ENCODE measurements around the gene APCDD1L.
"Not testable (repeated sequence)": the region's sequence is repeated elsewhere in the genome, so short reads cannot be mapped to it uniquely, and the experiment has no call there.

APCDD1L gene

DNA sequence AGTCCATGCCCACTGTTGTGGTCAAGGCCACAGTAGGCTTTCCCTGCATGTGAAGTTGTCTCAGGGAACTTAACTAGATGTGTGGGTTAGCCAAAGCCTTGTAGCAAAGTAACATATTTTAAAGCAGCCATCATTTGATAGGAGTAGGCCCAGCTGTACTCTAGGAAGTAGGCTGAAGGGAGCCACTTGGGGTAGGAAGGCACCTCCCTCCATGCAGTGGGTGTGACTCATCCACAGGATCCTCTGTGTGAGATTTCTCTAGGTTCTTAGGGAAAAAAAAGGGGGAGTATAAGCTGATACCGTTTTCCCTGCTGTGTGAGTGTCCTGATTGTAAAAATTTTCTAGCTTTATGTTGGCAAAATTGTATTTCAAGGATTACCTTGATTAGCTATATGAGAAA, 81.4 kb downstream of the APCDD1L start:
- no peak overlapping the region for H3K27ac Mint-ChIP-seq

DNA sequence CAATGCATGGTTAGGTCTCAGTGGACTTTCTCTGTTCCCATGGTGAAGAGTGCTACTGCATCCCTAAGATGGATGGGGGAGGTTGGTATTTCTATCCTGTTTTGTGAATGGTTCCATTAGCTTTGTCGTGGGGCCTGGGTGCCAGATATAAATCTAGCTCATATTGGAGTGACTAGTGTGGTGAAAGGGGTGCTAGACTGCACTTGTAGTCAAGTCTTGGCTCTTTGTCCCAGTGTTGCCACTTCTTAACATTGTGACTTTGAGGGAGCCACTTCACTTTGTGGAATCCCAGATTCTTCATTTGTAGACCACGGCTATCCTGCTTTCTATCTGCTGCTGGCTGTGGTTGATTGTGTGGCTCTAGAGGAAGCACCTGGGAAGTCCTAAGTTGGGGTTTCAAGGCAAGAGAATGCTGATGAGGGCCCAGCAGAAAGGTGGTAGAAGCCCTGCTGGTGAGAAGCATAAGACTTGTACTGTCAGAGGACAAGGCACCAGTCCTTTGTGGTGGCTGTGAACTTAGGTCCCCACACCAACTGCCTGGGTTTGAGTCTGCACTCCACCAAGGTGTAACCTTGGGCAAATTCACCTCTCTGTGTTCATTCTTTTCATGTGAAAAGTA, 82.1 kb downstream of the APCDD1L start:
- H3K9me3 Mint-ChIP-seq = no peaks in the 10 kb centered on the region
- no peak overlapping the region for H3K27ac Mint-ChIP-seq
- H3K4me1 Mint-ChIP-seq = peaks cover 51% of the 10 kb centered on the region
- no peaks in the 10 kb centered on the region for H3K27me3 Mint-ChIP-seq
- H3K4me3 Mint-ChIP-seq = no peak overlapping the region
- H3K36me3 Mint-ChIP-seq = peaks cover 12% of the 10 kb centered on the region

More for the DNA sequence above, 81.4 kb downstream of the APCDD1L start:
- no peaks in the 10 kb centered on the region for H3K27me3 Mint-ChIP-seq
- no peak overlapping the region for H3K4me3 Mint-ChIP-seq
- H3K4me1 Mint-ChIP-seq = peaks cover 56% of the 10 kb centered on the region
- H3K9me3 Mint-ChIP-seq = no peaks in the 10 kb centered on the region
- peaks cover 12% of the 10 kb centered on the region for H3K36me3 Mint-ChIP-seq

DNA sequence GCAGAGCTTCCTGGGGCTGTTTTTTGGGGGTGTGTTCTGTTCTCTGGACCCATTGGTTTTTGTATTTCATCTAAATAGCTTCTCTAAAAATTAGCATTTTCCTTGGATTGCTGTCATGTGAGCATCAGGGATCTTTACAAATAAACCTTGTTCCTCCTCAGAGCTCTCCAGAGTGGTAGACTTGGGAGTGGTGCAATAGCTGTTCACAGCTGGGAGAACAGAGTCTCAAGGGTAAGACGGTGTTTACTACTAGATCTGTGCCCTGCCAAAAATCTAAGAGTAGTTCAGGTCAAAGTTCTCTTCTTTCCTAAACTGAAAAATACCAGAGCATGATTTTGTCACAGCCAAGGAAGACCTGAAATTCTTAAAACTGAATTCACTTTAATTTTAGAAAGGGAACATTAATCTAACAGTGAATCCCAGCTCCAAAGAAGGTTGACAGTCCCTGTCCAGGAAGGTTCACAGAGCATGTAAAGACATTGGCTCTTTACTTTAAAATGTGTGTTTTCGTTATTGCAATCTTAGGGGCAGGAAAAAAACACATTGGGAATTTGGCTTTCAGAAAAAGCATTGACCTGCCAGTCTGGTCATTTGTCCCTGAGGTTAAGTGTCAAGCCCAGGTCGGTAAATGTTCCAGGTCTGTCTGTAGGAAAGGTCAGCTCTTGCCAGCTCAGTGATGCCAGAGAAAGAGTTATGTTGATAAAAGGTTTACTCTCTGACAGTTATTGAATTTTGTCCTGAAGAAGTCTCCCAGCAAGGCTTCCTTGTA, 82.8 kb downstream of the APCDD1L start:
- H3K27ac Mint-ChIP-seq = peak overlapping the region; percentile 30
- peaks cover 46% of the 10 kb centered on the region for H3K4me1 Mint-ChIP-seq
- peaks cover 12% of the 10 kb centered on the region for H3K36me3 Mint-ChIP-seq
- no peaks in the 10 kb centered on the region for H3K27me3 Mint-ChIP-seq
- H3K4me3 Mint-ChIP-seq = no peak overlapping the region
- no peaks in the 10 kb centered on the region for H3K9me3 Mint-ChIP-seq

DNA sequence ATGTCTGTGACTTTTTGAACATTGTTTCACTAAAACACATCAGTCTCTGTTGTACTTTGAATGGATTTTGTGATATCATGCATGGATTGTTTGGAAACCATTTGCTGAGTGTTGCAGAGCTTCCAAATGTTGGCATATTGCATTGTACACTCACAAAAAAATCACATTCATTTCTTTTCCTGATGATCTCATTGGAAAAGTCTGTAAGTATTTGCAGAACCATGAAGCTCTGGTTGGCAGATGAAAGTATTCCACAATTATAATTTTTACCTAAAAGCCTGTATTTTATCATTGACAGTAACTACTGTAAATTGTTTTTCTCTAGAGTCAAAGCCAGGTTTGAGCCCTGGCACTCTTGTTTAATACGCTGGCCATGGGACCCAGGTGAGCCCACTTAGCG, 84.1 kb downstream of the APCDD1L start:
- Mint-ChIP-seq H3K4me1 (peaks cover 43% of the 10 kb centered on the region), H3K27ac (no peak overlapping the region), H3K27me3 (no peaks in the 10 kb centered on the region), H3K36me3 (peaks cover 10% of the 10 kb centered on the region), H3K4me3 (no peak overlapping the region), H3K9me3 (no peaks in the 10 kb centered on the region)

DNA sequence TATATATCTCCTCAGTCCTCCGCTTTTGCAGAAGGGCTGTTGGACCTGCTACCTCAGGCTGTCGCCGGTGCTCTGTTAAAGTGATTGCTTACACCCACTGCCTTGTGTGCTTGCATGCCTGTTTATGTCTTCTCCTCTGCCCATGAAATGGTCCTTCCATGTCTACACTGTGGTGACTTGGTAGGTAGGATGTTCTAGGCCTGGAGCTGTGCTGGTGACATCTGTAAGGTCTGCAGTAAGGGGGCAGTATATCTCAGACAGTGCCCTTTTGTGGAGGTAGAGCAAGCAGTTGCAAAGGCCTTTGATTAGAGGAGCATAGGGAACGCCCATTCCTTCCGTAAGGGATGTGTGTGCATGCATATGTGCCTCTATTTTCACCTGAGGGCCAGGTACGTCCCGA, 85.9 kb downstream of the APCDD1L start:
- no peak overlapping the region for H3K4me3 Mint-ChIP-seq
- H3K27ac Mint-ChIP-seq = no peak overlapping the region
- H3K27me3 Mint-ChIP-seq = no peaks in the 10 kb centered on the region
- H3K36me3 Mint-ChIP-seq = peaks cover 15% of the 10 kb centered on the region
- peaks cover 37% of the 10 kb centered on the region for H3K4me1 Mint-ChIP-seq
- no peaks in the 10 kb centered on the region for H3K9me3 Mint-ChIP-seq

DNA sequence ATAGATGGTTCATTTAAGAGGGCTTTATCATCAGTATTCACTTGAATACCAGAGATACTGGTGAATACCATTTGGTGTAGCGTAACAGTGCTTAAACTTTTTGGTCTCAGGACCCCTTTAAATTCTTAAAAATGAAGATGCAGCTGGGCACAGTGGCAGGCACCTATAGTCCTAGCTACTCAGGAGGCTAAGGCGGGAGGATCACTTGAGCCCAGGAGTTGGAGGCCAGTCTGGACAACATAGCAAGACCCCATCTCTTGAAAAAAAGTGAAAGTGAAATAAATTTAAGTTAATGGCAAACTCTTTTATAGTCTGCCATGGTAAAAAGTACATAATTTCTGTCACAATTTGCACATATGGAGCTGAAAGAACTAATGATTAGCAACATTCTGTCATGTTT, 86.8 kb downstream of the APCDD1L start:
- Mint-ChIP-seq H3K36me3 (peaks cover 15% of the 10 kb centered on the region), H3K27me3 (no peaks in the 10 kb centered on the region), H3K4me1 (peaks cover 30% of the 10 kb centered on the region), H3K27ac (no peak overlapping the region), H3K9me3 (no peaks in the 10 kb centered on the region), H3K4me3 (no peak overlapping the region)

DNA sequence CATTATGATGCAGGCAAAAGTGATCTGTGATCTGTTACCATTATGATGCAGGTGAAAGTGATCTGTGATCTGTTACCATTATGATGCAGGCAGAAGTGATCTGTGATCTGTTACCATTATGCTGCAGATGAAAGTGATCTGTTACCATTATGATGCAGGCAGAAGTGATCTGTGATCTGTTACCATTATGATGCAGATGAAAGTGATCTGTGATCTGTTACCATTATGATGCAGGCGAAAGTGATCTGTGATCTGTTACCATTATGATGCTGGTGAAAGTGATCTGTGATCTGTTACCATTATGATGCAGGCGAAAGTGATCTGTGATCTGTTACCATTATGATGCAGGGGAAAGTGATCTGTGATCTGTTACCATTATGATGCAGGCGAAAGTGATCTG, 87.6 kb downstream of the APCDD1L start:
- not testable (repeated sequence) for H3K4me3 Mint-ChIP-seq, H3K9me3 Mint-ChIP-seq, H3K27me3 Mint-ChIP-seq, H3K27ac Mint-ChIP-seq
- Mint-ChIP-seq H3K4me1 (peaks cover 22% of the 10 kb centered on the region), H3K36me3 (peaks cover 15% of the 10 kb centered on the region)

DNA sequence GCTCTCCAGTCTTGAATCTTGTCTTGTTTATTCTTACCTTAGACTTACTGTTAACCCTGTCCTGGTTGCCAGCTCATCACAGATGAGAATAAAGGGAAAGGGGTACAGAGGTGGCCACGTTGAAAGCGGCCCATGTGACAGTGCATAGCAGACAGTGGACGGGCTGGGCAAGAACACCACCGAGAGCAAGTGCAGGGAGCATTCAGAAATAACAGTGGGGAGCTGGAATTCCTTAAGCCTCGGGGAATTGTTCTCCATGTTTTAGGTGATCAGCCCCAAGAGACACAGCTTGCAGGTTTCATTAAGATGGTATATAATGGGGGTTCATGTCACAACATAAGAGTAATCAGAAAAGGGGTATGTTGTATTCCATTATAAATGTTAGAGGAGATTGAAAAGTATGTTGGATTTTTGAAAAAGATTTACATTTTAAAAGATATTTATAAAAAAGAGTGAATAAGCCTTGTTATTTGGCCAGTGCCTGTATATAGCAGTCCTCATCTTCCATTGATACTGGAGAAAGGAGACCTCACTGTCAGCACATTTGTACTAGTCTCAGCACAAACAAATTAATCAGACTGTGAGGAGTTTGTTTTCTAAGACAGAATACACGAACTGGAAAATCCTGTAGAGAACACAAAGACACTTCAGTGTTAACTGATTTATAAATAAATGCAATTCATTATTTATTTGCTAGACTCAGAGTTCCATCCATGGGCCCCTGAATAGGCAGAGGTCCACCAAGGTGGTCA, 90.8 kb downstream of the APCDD1L start:
- H3K36me3 Mint-ChIP-seq = peaks cover 11% of the 10 kb centered on the region
- H3K27me3 Mint-ChIP-seq = no peaks in the 10 kb centered on the region
- H3K4me3 Mint-ChIP-seq = no peak overlapping the region
- peaks cover 11% of the 10 kb centered on the region for H3K4me1 Mint-ChIP-seq
- no peak overlapping the region for H3K27ac Mint-ChIP-seq
- no peaks in the 10 kb centered on the region for H3K9me3 Mint-ChIP-seq

DNA sequence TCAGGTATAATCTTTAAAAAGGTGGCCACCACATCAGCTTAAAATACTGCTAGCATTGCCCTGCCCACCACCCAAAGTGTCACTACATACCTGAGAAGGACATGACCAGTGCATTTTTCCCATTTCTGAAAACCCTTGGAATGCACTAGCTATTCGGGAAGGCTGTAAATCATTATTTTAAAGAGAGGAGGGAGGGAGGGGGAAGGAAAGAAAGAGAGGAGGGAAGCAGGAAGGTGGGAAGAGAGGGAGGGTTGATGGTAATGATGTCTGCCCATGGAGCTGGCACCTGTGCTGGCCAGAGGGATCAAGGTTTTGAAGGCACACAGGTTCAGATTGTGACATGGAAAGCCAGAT, 93.7 kb downstream of the APCDD1L start:
- Mint-ChIP-seq H3K4me1 (peaks cover 31% of the 10 kb centered on the region), H3K27ac (no peak overlapping the region), H3K36me3 (peaks cover 13% of the 10 kb centered on the region), H3K4me3 (no peak overlapping the region), H3K27me3 (no peaks in the 10 kb centered on the region), H3K9me3 (no peaks in the 10 kb centered on the region)

DNA sequence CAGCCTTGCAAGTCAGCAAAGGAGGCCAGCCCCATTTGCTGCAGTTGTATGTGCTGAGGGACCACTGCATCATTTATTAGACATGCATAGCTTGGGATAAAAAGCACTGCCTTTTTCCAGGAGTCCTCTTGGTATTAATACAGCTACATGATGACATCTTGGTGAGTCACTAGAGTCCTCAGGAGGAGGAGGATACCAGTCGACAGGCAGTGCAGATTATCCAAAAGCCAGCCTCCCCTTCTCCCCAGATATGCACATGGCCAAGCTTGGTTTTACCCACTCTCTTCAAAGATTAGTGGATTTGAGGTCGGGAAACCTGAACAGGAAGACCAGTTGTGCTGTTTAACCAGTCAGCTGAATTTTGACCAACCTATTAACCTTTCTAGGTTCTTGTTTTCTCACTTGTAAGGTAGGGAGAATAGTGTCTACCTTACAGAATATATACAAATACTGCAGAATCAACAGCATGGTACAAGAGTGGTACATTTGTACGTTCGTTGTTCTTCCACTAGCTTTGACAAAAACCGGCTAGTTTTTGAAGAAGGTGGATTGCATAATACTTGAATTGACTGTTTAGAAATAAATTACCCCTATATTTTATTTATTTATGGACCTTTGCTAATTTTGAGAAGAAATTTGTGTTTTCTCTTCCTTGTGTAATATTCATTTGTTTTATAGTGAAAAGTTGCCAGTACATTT, 94.3 kb downstream of the APCDD1L start:
- peaks cover 37% of the 10 kb centered on the region for H3K4me1 Mint-ChIP-seq
- no peak overlapping the region for H3K27ac Mint-ChIP-seq
- H3K9me3 Mint-ChIP-seq = no peaks in the 10 kb centered on the region
- no peak overlapping the region for H3K4me3 Mint-ChIP-seq
- peaks cover 13% of the 10 kb centered on the region for H3K36me3 Mint-ChIP-seq
- no peaks in the 10 kb centered on the region for H3K27me3 Mint-ChIP-seq

DNA sequence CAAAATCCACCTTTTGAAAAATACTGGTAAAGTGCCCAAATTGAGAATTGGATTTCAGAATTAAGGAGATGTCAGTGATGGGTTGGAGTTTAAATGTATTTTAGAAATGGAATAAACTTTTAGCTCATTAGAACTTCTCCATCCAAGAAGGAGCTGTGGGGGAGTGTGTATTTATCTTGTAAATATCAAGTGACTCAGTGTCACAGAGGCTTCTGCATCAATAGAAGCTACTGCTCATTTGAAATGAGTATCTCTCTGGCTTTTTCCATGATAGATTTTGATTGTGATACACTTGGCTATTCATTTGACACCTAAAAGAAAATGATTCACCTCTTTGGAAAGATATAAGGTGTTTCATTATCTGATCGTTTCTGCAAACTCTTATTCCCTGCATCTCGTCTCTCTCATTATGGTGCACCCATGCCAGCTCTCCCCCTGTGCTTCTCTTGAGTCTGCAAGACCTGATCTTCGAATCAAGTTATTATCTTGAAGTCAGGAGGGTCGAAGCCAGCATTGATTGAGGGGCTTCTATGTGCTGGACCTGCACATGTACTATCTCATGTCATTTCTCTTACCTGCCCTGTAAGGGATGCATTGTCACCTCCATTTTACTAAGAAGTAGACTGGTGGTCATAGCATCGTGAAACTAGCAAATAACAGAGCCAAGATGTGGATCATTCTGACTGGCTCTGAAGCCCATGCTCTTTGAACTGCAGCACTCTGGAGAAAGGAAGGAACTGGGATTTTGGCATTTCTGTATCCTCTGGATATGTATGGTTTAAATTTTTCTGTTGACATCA, 96.0 kb downstream of the APCDD1L start:
- H3K36me3 Mint-ChIP-seq = peaks cover 11% of the 10 kb centered on the region
- no peaks in the 10 kb centered on the region for H3K27me3 Mint-ChIP-seq
- peaks cover 42% of the 10 kb centered on the region for H3K4me1 Mint-ChIP-seq
- peak overlapping the region; percentile 63 for H3K27ac Mint-ChIP-seq
- H3K4me3 Mint-ChIP-seq = no peak overlapping the region
- no peaks in the 10 kb centered on the region for H3K9me3 Mint-ChIP-seq

DNA sequence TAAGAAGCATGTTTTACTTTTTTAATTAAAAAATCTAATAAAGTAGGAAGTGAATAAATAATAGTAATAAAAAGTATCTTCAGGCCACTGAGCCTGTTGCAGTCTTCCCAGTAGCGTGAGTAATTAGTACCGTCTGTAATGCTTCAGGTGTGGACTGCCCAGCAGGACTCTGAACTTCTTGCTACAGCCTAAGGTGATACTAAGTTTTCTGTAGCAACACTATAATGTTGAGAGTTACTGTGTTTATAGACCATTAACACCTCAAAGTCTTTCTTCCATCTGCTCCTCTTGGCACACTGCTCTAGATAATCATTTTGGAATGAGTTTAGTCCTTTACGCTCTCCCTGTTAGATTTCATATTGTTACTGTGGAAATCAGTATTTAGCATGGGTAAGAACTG, 97.8 kb downstream of the APCDD1L start:
- H3K27me3 Mint-ChIP-seq = no peaks in the 10 kb centered on the region
- H3K4me3 Mint-ChIP-seq = no peak overlapping the region
- peaks cover 11% of the 10 kb centered on the region for H3K36me3 Mint-ChIP-seq
- peaks cover 42% of the 10 kb centered on the region for H3K4me1 Mint-ChIP-seq
- H3K27ac Mint-ChIP-seq = peak overlapping the region; percentile 24
- H3K9me3 Mint-ChIP-seq = no peaks in the 10 kb centered on the region

DNA sequence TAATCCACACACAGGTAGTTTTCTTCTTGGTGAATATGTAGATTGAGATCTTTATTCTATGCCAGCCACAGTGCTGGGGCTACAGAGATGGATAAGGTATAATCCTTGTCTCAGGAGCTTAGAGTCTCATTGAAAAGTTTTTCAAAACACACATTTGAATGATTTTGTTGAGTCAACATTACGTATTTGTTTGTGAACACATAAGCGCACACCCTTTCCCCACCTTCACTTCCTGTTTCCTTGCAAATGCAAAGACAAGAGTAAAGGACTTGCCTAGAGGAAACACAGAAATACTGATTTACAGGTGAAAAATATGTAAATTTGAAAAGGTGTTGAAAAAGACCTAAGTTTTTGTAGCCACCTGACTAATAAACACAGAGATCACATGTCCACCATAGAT, 98.4 kb downstream of the APCDD1L start:
- peaks cover 11% of the 10 kb centered on the region for H3K36me3 Mint-ChIP-seq
- H3K4me1 Mint-ChIP-seq = peaks cover 45% of the 10 kb centered on the region
- H3K27ac Mint-ChIP-seq = peak overlapping the region; percentile 89
- H3K27me3 Mint-ChIP-seq = no peaks in the 10 kb centered on the region
- H3K9me3 Mint-ChIP-seq = no peaks in the 10 kb centered on the region
- H3K4me3 Mint-ChIP-seq = peak overlapping the region; percentile 69

DNA sequence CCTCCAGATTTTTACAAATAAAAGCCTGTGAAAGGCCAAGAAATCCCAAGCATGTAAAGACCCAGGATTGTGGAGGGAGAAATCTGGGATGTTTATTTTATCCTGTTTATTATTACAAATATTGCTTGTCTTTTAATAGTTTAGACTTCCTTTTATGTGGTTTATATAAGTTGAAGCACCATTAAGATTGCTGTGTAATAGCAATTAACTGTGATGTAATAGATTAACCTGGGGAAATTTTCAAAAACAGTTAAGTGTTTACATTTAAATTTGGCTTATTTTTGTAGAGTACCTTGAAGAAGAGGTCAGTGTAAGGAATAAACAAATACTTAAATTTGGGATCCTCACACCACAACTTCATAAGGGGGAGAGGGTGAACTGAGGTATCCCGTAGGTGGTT, 99.1 kb downstream of the APCDD1L start:
- Mint-ChIP-seq H3K27me3 (no peaks in the 10 kb centered on the region), H3K9me3 (no peaks in the 10 kb centered on the region), H3K36me3 (peaks cover 11% of the 10 kb centered on the region), H3K4me3 (peak overlapping the region; percentile 69), H3K27ac (peak overlapping the region; percentile 89), H3K4me1 (peaks cover 48% of the 10 kb centered on the region)

DNA sequence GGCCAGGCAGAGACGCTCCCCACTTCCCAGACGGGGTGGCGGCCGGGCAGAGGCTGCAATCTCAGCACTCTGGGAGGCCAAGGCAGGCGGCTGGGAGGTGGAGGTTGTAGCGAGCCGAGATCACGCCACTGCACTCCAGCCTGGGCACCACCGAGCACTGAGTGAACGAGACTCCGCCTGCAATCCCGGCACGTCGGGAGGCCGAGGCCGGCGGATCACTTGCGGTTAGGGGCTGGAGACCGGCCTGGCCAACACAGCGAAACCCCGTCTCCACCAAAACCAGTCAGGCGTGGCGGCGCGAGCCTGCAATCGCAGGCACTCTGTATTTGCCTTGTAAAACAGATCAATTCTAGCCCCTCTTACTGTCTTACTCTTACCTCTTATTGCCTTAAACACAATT, 100.4 kb downstream of the APCDD1L start:
- H3K4me3 Mint-ChIP-seq, H3K27me3 Mint-ChIP-seq, H3K36me3 Mint-ChIP-seq, H3K9me3 Mint-ChIP-seq: not testable (repeated sequence)
- H3K27ac Mint-ChIP-seq = peak overlapping the region; percentile 17
- H3K4me1 Mint-ChIP-seq = peaks cover 54% of the 10 kb centered on the region
